CD4-positive, alpha-beta T cell treated with Interleukin-2 at 100 ng/mL for 4 hours (primary cell): ENCODE data around the gene CCDC13.

Experiments used
- DNase-seq: peaks from one replicate; pipeline ENCODE4 v3.0.0-alpha.2; 2020; ENCODE audit warnings: low spot score

The CCDC13 gene

GRCh38 chr3:42796332-42796885 is 23.4 kb upstream of the CCDC13 start:
- DNase-seq: no peak

GRCh38 chr3:42795621-42796181 is 22.6 kb upstream of the CCDC13 start:
- no peak for DNase-seq

- DNase-seq: no peak
Measured at GRCh38 chr3:42790714-42791229, 17.7 kb upstream of the CCDC13 start.

DNA sequence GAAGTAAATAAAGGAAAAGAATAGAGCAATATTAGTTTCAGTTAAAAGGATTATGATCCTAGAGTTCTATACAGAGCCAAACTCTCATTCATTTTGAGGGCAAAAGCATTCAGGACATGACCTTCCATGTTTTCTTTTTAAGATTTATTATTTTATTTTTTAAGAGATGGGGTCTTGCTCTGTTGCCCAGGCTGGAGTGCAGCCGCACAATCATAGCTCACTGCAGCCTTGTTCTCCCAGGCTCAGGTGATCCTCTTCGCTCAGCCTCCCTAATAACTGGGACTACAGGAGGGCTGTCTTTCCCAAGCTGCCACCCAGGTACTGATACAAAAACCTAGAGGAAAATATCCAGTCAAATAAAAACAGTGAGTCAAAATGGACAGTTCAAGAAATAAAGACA is 13.6 kb upstream of the CCDC13 start:
- no peak for DNase-seq

GRCh38 chr3:42786212-42786611 is 13.2 kb upstream of the CCDC13 start:
- DNase-seq: no peak

DNA sequence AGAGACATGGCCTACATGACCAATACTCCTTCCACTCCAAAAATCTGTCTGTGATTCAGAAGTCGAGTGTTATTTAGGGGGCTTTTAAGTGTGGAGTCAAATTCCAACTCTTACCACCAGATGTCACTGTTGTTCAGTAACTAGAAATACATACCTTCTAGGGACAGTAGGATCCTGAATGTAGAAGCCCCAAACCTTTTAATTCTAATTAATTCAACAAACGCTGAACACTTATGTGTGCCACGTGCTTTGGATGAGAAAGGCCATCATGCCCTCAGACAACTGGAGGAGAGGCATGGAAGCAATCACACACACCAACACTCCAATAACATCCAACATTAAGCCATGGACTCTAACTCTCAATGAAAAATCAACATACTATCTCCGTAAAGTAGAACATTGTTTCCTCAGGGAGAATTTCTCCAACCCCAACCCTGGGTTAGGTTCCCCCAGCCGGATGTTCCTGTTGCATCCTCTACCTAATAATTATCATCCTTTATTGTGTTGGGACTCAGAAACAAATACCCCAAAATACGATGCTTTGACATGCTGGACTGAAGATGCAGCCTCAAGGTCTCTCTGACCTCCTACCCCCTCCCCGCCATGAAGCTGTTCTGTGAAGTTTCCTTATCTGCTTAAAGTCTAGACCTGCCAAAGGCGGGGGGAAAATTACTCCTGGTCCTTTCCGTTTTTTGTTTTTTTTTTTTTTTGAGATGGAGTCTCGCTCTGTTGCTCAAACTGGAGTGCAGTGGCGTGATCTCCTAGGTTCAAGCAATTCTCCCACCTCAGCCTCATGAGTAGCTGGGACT is 8.0 kb upstream of the CCDC13 start:
- DNase-seq: peak; percentile 77

DNA sequence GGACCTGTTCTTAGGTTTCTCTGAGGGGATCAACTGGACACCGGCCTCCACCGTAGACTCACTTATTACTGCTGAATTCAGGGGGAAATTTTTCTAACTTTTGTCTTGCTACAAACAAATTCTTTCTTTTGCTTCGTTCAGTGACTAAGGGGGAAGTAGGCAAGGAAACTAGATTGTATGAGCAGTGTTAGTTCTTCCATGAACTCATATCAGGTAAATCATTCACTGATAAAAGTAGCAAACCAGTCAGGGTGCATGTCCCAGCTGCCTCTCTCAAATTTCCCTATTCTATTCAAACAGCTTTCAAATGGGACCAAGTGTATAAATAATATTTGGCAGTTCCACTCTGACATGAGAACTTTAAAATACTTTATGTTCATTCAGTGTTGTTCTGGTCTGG is 7.3 kb upstream of the CCDC13 start:
- no peak for DNase-seq

GRCh38 chr3:42778644-42779043 is 5.6 kb upstream of the CCDC13 start:
- DNase-seq: no peak

DNA sequence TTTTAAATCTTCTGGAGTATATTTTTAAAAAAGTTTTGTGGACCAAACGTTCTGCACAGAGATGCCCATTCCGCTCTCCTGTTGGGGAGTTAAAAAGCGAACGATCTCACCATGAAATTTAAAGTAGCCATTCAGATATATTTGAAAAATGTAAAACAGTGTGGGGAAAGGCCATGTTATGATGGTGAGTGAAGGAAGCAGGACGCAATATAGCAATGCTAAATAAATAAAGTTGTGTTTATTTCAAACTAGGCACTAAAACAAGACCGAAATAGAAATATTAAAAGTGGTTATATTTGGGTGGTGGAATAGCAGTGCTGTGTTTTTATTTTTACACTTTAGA is 327 bp upstream of the CCDC13 start:
- no peak for DNase-seq

DNA sequence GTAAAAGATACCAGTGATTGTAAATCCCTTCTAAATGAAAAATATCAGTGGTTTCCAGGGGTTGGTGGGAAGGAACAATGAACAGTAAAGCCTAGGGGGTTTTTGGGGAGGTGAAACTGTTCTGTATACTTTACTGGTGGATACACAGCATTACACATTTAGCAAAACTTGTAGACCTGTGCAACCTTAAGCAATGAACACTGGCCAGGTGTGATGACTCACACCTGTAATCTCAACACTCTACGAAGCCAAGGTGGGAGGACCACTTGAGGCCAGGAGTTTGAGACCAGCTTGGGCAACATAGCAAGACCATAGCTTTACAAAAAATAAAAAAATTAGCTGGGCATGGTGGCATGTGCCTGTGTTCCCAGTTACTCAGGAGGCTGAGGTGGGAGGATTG is 1.8 kb downstream of the CCDC13 start:
- no peak for DNase-seq

DNA sequence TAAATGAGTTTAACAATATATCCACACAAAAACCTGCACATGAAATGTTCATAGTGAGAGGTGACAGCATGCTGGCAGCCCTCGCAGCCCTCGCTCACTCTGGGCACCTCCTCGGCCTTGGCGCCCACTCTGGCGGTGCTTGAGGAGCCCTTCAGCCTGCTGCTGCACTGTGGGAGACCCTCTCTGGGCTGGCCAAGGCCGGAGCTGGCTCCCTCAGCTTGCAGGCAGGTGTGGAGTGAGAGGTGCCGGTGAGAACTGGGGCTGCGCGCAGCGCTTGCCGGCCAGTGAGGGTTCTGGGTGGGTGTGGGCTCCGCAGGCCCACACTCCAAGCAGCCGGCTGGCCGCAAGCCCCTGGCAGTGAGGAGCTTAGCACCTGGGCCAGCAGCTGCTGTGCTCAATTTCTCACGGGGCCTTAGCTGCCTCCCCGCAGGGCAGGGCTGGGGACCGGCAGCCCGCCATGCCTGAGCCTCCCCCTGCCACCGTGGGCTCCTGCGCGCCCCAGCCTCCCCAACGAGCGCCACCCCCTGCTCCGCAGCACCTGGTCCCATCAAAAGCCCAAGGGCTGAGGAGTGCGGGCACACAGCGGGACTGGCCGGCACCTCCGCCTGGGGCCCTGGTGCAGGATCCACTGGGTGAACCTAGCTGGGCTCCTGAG is 3.4 kb downstream of the CCDC13 start:
- no peak for DNase-seq

DNA sequence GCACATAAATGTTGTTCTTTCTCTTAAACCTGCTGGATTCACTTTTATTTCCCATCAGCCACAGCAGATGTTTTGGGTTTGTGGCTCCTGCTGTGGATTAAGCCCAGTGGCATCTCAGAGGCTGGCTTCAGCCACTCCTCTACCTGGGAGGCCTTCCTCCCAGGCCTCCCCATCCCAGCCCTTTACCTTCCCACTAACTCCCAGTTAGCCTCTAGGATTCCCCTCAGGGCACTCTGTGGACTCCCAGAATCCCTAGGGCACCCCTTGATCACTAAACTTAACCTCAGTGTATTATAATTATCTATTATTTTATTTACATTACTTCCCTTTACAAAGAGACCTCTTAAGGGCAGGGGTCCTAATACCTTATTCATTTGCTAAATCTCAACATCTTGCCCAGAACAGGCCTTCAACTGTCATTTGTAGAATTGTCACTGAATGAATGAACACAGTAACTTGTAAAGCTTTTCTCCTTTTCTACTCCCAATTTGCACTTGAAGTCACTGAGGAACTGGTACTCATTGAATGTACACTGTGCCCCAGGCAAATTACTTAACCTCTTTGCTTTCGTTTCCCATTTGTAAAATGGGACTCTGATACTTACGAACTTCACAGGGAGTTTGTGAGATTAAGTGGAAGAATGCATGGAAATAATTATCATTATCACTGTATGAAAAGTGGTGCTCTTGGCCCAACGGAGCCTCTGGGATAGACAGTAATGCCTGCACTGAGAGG is 8.3 kb downstream of the CCDC13 start:
- DNase-seq: no peak

DNA sequence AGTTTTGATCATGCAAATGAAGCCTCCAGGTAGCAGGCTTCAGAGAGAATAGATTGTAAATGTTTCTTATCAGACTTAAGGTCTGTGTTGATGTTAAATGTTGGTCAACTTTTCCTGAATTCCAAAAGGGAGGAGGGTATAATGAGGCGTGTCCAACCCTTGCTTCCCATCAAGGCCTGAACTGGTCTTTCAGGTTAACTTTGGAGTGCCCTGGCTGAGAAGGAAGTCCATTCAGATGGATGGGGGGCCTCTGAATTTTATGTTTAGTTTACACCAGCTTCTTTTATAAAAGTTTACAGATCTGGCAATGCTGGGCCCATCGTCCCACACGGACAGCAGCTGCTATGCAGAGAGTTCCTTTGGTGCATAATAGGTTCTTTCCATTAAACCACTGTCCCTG is 8.9 kb downstream of the CCDC13 start:
- no peak for DNase-seq

- no peak for DNase-seq
Measured at GRCh38 chr3:42763021-42763420, 10.0 kb downstream of the CCDC13 start.

GRCh38 chr3:42762046-42762724 is 10.9 kb downstream of the CCDC13 start:
- DNase-seq: no peak

- no peak for DNase-seq
Measured at GRCh38 chr3:42758126-42758525, 14.9 kb downstream of the CCDC13 start.

DNA sequence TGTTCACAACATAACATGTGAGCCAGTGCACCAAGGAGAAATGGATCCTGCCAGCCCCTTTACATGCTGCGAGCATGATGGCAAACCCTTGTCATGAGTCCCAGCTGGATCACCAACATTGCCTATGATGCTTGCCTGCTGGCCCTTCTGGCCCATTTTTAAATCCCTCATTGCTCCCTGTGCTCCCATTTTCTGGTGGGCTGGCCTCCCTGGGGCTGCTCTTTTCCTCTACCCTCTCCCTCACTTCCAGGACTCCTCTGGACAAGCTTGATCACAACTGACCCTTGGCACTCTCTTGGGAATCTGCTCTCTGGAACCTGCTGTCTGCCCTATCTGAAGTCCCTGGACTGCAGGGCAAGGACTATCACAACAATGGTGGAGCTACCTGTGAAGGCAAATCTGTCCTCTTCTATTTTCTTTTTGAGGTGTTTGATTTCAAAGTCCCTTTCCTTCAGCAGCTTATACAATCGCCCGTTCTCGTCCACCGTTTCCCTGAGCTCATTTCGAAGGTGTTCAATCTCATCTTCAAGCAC is 16.3 kb downstream of the CCDC13 start:
- DNase-seq: no peak

DNA sequence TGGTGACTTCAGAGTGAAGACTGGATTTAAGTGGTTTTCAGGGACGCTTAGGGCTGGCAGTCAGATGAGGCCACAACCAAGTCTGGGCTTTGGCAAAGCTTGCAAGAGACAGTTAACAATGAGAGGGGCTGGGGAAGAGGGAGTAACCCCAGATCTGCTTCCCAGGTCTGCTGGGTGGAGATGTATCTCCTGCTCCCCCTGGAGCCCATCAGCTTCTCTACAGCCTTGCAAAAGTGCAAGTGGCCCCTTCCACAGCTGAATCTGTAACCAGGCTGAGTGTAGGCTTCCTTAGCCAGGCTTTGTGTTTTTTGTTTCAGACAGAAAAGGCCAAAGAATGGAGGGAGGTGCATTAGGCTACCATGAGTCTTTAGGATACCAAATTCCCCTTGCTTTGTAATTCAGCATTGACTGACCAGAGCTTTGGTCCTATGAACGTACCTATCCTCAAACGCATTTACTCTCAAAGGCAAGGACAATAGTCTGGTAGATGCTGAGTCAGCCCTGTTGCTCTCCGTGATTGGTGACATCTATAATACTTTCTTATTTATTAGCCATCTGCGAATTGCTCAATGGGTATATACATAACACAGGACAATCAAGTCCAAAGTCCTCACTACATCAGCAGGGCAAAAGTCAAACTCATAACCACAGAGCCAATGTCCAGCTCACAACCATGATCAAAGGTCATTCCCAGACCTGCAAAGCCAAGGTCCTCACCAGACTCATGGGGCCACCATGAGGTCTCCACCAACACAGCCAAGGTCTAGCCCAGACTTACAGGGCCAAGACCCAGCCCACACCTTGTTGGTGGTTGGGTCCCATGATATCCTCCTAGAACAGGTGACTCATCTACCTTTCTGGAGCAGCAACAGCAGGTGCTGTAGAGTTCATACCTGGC is 17.1 kb downstream of the CCDC13 start:
- DNase-seq: no peak

- no peak for DNase-seq
Measured at GRCh38 chr3:42753757-42754156, 19.3 kb downstream of the CCDC13 start.

GRCh38 chr3:42752961-42753360 is 20.1 kb downstream of the CCDC13 start:
- DNase-seq: no peak
